HG03039 (cell line): ENCODE data around the gene CD4.
A peak's percentile ranks its signal among the peaks of the same experiment; 100 is the strongest.
"Not testable (repeated sequence)": the region's sequence is repeated elsewhere in the genome, so short reads cannot be mapped to it uniquely, and the experiment has no call there.

Source experiments
- ATAC-seq: cut with Tn5 transposase; IDR thresholded peaks from one replicate; pipeline ENCODE4 v1.9.1; 2021; ENCODE audit warnings: mild to moderate bottlenecking, moderate library complexity; ENCODE audit not compliant: unreplicated experiment

The CD4 gene

GRCh38 chr12:6788972-6789924, at the start of gene CD4:
Gene CD4 (plus strand): TSS chr12:6789528. CDS start chr12:6800139, 10,611 bp downstream.
- no peak for ATAC-seq

GRCh38 chr12:6742080-6742479, 47.2 kb upstream of the CD4 start:
- ATAC-seq: not testable (repeated sequence)

- ATAC-seq: no peak
Observed at GRCh38 chr12:6742834-6743233, 46.5 kb upstream of the CD4 start.

- ATAC-seq: not testable (repeated sequence)
Observed at GRCh38 chr12:6743300-6743699, 46.0 kb upstream of the CD4 start.

- ATAC-seq: no peak
Observed at GRCh38 chr12:6745741-6746525, 43.4 kb upstream of the CD4 start.

GRCh38 chr12:6747216-6747615, 42.1 kb upstream of the CD4 start:
- ATAC-seq: no peak

- no peak for ATAC-seq
Observed at GRCh38 chr12:6748761-6749160, 40.6 kb upstream of the CD4 start.

- no peak for ATAC-seq
Observed at GRCh38 chr12:6750506-6750905, 38.8 kb upstream of the CD4 start.

- ATAC-seq: no peak
Observed at GRCh38 chr12:6751767-6752166, 37.6 kb upstream of the CD4 start.

GRCh38 chr12:6752167-6752920, 37.0 kb upstream of the CD4 start:
- ATAC-seq: no peak

GRCh38 chr12:6752921-6753771, 36.2 kb upstream of the CD4 start, which contains the start of gene MLF2:
Gene MLF2 (minus strand): TSS chr12:6753141. CDS start chr12:6752334, 807 bp downstream.
- ATAC-seq: peak; percentile 84

- no peak for ATAC-seq
Observed at GRCh38 chr12:6753772-6754356, 35.5 kb upstream of the CD4 start.

- ATAC-seq: no peak
Observed at GRCh38 chr12:6754411-6754810, 34.9 kb upstream of the CD4 start.

- ATAC-seq: no peak
Observed at GRCh38 chr12:6757028-6757690, 32.2 kb upstream of the CD4 start.

- ATAC-seq: no peak
Observed at GRCh38 chr12:6758506-6759095, 30.7 kb upstream of the CD4 start.

GRCh38 chr12:6759741-6760140, 29.6 kb upstream of the CD4 start:
- ATAC-seq: no peak

GRCh38 chr12:6763380-6763779, 25.9 kb upstream of the CD4 start:
- no peak for ATAC-seq

GRCh38 chr12:6764011-6764828, 25.1 kb upstream of the CD4 start:
- peak; percentile 58 for ATAC-seq
